Adrenal gland (tissue), 5 donors: Measurements from ENCODE around the gene SCFD1.

Experiments
- CTCF ChIP-seq, 6 experiments: fragments of 450-650 bp in 4 of 6; fragments of 200-600 bp in 2 of 6; sonication (generic) in 1 of 6; IDR thresholded peaks; 1 replicate in 5 of 6; 2 replicates in 1 of 6; pipeline versions ENCODE4 v1.5.1 to v1.8.0; 2016 to 2021; ENCODE audit warnings: antibody characterized with exemption in 6 of 6, mild to moderate bottlenecking in 2 of 6, moderate library complexity in 1 of 6
- POLR2A ChIP-seq, 2 donors: fragments of 450-650 bp; IDR thresholded peaks; one replicate each; pipeline ENCODE4 v1.6.1; 2017; ENCODE audit warnings: antibody characterized with exemption in 2 of 2, mild to moderate bottlenecking in 2 of 2, moderate library complexity in 1 of 2
- donor health status: DM: no; HTN: no; CAD: no.

- TF ChIP-seq CTCF (IDR thresholded peaks at IDR 0.05) (no peak), POLR2A (IDR thresholded peaks at IDR 0.05) (no peak)
Observed at GRCh38 chr14:30763891-30764290, 141.8 kb downstream of the SCFD1 start.
